CD4-positive, alpha-beta T cell treated with Interleukin-1 beta for 1 hour (primary cell): ENCODE results near the gene UBE2L6.
A peak's percentile ranks its signal among the peaks of the same experiment; 100 is the strongest.
"Not testable (repeated sequence)": the region's sequence is repeated elsewhere in the genome, so short reads cannot be mapped to it uniquely, and the experiment has no call there.

Experiments
- DNase-seq, 2 donors: peaks; one replicate each; pipeline ENCODE4 v3.0.0-alpha.2; 2020 to 2022

Gene UBE2L6

DNA sequence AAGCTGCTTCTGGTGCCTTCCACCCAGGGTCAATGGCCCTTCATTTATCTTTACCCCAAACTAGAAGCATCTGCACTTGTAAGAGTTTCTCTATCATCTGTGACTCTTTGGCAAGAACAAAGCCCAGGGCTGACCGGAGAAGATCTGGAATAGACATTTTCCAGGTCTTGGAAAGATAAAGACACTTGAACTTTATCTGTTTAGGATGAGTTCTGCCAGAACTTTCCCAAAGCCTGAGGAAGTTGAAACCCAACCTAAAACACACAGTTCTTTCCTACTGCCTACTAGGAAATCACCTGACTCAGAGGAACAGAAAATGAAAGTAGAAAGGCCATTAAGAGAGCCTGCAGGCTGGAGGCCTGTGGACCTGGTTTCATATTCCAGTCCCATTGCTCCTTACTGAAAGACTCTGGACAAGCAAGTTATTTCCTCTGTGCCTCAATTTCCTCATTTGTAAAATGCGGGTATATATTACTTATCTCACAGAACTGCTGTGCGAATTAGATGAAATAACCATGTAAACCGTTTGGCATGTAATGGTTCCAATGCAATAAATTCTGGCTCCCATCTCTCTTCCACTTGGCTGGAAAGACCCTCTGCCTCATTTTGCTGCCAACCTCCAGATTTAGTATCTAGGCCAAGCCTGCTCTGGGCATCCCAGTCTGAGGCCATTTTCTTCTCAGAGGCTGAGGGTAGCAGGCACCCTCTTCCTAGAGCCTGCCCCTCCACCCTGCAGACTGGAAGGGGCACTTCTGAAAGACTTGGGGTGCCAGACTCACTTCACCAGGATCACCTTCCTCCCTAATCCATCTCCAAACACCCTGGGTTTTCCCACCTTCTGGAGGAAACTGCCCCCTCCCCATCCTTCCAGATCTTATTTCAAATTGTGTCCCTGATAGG, 1.2 kb downstream of the UBE2L6 start:
- DNase-seq: peak; percentile 15 to 58

DNA sequence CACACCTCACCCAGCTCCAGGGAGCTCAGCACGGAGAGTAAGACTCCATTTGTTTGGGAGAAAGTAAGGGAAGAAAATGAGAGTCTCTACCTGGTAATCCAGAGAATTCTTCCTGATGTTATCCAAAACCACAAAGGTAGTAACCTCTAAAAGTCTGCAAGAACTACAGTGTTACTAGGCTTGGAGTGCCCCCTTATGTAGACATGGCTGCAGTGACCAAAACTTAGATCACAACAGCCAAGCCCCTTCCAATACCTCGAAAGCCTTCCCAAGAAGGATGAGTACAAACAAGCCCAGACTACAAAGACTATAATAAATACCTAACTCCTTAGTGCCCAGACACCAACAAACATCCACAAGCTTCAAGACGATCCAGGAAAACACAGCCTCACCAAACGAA, 4.9 kb downstream of the UBE2L6 start:
- no peak for DNase-seq

DNA sequence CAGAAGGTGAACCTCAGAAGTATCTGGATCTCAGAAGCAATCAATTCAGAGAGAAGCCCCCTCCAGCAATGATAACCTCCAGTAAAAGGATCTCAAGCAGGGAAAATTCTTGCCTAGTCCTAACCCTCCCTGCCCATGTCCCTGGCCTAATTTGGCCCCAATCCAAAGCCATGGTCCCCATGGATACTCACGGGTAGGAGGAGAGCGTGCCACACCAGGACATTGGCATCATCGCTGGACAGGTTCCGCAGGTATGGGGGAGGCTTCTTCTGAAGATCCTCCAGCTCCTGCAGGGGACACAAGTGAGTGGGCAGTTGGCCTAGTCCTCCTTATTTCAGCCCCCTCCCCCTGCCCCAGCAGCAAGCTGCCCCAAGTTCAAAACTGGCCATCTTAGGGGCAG, 7.3 kb downstream of the UBE2L6 start:
- DNase-seq: no peak

DNA sequence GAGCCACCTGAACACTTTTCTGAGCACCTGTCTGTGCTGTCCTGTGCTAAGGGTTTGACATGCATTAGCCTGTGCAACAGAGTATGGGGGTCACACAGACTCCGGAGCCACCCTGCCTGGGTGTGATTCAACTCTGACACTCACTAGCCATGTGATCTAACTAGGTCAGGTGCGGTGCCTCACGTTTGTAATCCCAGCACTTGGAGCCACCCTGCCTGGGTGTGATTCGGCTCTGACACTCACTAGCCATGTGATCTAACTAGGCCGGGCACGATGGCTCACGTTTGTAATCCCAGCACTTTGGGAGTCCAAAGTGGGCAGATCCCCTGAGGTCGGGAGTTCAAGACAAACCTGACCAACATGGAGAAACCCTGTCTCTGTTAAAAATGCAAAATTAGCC, 11.4 kb downstream of the UBE2L6 start:
- DNase-seq: no peak

DNA sequence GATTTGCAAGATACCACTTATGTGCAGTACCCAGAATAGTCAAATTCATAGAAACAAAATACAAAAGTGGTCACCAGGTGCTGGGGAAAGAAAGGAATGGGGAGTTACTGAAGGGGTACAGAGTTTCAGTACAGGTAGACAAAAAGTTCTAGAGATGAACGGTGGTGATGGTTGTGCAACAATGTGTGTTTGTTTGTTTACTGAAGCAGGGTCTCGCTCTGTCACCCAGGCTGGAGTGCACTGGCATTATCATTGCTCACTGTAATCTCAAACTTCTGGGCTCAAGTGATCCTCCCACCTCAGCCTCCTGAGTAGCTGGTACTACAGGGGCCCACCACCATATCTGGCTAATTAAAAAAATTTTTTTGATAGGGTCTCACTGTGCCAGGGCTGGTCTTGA, 12.1 kb downstream of the UBE2L6 start:
- DNase-seq: no peak

DNA sequence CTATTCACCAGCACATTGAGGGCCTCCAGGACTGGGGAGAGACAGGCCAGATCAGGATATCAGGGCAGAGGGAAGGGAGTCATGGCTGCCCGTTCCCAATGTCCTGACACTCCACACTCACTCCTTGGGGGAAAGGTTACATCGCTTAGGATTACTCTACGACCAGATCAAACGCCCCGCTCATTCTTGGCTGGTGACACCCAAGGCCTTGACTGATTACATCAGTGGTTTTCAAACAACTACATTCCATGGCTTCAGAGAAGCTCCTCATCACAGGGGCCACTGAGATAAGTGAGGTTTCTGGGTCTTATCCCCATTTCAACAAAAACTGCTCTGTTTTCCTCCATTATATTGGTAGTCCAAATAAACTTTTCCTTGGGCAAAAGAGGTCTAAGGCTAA, 15.0 kb downstream of the UBE2L6 start:
- DNase-seq: no peak

DNA sequence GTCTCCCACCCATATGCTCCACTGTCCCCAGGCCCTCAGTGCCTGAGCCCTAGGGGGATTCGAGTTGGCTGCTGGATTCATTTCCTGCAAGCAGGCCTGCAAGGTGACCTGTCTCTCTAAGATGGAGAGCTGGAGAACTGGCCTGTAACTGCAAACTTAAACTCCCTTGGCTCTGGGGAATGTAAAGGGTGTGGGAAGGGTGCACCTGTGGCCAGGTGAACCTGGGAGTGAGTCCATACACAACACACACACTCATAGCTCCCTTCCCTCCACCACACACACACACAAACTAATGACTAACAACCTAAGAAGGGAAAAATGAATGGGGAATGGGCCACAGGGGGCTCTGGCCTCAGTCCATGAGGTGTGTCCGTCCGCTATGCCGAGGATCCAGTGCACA, 15.5 kb downstream of the UBE2L6 start:
- no peak for DNase-seq

DNA sequence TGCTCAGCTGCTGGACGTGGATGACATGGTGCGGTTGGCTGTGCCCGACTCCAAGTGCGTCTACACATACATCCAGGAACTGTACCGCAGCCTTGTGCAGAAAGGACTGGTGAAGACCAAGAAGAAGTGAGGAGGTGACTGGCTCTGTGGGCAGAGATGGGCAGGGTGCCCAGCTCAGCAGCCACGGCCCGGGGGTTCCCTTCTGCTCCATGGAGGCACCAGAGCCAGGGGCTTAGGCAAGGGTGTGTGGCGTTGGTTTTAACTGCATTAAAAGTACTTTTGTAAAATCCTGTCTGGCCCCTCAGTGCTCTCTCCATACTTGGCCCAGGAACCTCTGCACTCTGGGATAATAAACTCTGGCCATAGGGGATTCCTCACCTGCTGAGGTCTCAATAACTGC, 17.5 kb downstream of the UBE2L6 start:
- DNase-seq: no peak

DNA sequence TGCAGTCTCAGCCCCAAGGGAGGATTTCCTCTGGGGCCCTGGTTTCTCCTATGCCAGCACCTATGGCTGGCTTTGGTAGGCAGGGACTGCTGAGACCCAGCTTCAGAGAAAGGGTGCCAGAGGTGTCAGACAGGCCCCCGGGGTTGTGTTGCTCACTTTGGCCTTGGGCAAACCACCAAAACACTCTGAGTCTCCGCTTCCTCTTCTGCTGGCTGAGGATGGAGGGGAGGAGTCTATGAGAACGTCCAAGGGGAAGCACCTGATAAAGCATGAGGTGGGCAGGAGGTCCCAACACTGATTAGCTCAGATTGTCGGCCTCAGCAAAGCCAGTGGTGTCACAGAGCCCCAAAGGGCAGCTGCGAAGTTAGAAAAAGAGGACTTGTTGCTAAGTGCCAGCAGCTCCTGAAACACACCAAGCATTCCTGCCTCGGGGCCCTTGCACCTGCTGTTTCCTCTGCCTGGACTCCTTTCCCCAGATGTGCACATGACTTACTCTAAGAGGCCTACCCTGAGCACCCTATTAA, 19.6 kb downstream of the UBE2L6 start:
- DNase-seq: peak in 1 of 2 donors; percentile 27

DNA sequence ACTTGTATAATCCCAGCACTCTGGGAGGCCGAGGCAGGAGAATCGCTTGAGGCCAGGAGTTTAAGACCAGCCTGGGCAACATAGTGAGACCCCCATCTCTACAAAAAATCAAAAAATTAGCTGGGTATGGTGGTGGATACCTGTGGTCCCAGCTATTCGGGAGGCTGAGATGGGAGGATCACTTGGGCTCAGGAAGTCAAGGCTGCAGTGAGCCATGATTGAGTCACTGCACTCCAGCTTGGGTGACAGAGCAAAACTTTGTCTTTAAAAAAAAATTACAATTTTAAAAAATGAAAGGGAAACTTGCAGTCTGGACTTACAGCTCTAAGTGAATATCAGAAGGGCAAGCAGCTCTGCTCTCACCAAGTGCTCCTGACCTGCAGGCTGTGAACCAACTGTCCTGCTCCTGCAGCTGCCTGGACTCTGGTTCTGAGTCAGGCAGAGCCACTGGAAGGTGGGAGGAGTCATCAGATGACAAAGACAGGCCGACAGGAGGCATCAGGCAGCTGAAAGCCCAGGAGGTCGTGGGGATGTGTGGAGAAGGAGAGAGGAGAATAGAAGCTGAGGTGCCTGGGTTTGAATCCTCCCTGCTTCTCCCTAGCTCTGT, 20.5 kb downstream of the UBE2L6 start:
- DNase-seq: no peak

DNA sequence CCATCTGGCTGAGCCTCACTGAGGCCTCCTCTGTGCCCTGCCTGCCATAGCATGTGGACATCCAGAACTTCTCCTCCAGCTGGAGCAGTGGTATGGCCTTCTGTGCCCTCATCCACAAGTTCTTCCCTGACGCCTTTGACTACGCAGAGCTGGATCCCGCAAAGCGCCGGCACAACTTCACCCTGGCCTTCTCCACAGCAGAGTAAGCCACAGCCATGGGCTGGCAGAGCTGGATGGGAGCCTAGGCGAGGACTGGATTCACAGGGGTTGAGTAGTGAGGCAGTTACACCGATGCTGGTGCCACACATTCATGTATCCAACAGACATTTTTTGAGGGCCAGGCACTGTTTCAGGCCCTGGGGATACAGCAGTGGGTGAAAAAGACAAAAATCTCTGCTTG, 21.0 kb downstream of the UBE2L6 start:
- no peak for DNase-seq

DNA sequence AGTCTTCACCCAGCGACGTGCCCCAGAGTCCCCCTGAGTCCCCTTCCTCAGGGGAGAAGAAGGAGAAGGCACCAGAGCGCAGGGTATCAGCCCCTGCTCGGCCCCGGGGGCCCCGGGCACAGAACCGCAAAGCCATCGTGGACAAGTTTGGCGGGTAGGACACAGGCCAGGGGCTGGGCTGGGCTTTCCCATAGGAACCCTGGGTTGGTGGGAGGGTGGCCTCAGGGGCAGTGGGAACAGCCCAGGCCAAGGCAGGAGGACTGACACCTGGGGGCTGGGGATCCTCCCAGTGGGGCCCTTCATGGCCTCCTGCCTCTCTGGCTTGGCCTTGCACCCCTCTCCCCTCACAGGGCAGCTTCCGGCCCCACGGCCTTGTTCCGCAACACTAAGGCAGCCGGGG, 21.6 kb downstream of the UBE2L6 start:
- DNase-seq: no peak

DNA sequence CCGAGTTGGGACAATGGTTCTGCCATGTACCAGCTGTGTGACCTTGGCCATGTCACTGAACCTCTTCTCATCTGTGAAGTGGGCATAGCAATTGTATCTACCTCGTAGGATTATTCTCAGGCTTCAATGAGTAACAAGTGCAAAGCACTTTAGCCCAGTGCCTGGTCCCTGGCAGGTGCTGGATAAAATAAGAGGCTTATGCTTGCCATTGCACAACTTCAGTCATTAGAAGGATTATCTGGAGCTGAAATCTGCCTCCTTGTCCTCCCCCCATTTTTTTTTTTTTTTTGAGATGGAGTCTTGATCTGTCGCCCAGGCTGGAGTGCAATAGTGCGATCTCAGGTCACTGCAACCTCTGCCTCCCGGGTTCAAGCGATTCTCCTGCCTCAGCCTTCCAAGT, 22.9 kb downstream of the UBE2L6 start:
- no peak for DNase-seq

DNA sequence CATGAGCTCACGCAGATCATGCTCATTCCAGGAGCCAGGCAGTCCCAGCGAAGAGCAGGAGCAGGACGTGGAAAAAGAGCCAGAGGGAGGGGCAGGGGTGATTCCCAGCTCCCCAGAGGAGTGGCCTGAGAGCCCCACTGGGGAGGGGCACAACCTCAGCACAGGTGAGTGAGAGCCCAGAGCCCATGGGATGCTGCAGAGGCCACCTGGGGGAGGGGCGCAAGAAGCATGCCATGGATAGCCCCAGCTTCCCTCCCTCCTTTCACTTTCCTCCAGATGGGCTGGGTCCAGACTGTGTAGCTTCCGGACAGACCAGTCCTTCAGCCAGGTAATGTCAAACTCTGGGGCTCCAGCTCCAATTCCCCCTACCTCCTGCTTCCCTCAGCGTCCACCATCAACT, 23.9 kb downstream of the UBE2L6 start:
- no peak for DNase-seq

DNA sequence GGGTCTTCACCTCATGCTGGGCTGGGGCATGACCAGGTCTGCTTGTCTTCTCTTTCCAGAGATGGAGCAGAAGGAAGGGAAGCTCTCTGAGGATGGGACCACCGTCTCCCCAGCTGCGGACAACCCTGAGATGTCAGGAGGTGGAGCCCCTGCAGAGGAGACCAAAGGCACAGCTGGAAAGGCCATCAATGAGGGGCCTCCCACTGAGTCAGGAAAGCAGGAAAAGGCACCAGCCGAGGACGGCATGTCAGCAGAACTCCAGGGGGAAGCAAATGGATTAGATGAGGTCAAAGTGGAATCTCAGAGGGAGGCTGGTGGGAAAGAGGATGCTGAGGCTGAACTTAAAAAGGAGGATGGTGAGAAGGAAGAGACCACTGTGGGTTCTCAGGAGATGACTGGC, 24.9 kb downstream of the UBE2L6 start:
- no peak for DNase-seq

DNA sequence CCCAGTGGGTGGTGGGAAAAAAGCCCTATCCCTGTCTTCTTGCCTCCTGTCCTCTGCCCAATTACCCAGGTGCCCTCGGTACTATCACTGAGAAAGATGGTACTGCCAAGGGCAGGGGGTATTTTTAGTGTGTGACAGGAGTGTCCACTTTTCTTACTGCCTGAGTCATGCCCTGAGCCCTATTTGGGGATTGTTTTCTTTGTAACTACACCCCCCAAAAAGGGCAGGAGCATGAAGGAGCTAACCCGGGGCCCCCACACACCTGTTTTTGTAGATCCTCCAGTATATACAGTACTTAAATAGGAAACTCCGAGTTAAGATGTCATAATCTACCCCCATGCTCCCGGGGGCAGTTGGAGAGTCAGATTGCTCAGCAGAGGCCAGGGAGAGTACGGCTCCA, 26.3 kb downstream of the UBE2L6 start:
- DNase-seq: no peak

DNA sequence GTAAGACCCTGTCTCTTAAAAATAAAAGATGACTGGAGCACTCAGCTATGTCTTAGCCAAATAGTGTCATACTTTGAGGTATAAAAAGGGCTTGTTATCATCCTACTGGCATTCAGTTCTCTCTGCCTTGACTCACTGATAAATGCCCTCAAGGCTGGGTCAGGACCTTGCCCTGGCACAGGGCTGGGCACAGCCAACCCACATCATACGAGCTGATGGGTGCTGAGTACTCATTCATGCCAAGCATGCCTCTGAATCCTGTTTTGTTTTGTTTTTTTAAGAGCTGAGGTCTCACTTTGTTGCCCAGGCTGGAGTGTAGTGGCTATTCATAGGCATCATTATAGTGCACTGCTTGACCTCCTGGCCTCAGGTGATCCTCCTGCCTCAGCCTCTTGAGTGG, 28.1 kb downstream of the UBE2L6 start:
- DNase-seq: no peak

DNA sequence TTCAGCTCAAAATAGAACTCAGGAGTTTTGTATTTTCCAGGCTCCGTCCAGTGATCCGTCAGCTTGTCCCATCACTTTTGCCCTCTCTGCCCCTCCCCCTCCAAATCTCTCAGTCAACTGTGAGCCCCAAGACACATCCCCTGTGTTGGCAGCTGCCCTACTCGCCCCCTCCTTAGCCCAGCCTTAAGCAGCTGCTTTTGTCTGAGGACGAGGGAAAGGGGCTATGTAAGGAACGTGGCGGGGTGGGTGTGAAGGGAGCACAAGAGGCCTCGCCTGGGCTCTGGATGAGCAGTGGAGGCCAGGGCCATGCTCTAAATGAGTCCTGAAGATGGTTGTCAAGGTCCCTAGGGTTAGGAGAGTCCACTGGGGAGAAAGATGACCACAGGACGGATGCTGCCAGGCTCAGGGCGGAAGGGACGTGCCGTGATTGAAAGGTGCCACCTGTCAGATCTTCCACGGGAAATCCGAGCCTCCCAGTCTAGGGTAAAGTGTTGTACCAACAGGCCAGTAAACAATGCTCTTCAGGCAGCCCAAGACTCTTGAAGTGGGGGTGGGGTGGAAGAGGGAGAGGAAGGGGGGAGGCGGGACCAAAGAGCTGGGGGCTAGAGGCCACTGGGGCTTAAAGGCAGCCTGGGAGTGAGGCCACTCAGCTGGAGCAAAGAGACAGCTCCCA, 30.4 kb downstream of the UBE2L6 start, which contains the start of gene SMTNL1:
SMTNL1 (plus strand) TSS at position 649 of the 673 bp plus-strand sequence. CDS start 5,048 bp downstream, outside the sequence.
- no peak for DNase-seq

DNA sequence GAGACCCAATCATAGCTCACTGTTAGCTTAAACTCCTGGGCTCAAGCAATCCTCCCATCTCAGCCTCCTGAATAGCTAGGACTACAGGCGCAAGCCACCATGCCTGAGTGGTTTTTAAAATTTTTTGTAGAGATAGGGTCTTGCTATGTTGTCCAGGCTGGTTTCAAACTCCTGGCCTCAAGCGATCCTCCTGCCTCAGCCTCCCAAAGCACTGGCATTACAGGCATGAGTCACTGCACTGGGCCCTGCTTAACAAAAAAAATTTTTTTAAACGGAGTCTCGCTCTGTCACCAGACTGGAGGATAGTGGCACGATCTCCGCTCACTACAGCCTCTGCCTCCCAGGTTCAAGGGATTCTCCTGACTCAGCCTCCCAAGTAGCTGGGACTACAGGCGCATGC, 33.0 kb downstream of the UBE2L6 start:
- not testable (repeated sequence) for DNase-seq

DNA sequence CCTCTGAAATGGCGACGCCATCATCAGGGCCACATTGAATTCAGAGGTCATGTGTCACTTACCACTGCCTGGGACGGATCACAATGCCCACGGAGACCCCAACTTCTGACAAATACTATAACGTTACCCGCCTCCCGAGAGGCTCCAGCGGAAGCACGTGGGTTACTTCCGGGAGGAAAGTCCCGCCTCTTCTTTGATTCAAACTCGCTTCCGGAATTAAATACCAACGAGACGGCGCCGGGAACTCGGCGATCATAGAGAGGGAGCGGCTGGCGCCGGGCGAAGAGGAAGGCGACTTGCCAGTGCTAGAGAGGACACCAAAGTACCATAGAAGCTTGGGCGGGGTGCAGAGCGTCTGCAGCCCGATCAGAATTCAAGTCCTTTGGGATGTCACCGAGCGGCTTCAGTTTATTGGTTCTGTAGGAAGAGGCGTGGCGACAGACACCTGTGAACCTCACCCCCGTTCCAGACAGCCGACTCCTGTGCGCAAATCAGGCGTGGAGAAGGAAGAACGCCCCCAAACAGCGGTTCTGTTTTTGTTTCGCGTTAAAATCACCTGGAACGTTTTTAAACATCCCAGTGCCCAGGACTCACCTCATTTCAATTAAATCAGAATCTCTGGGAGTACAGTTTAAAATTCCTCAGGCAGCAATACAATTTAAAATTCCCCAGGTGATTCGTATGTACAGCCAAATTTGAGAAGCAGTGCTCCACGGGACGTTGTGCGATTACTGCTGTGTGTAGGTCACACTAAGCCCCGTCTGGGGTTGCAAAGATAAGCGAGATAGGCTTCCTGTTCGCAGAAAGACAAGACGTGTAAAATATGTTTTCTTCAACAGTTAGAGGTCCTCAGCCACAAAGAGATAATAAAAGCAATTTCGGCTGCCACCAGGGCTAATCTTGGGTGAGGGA, 36.6 kb downstream of the UBE2L6 start, which contains the start of gene TIMM10:
TIMM10 (minus strand) TSS at position 159 of the 912 bp plus-strand sequence. CDS start 565 bp downstream, outside the sequence.
- peak; percentile 96 to 97 for DNase-seq

DNA sequence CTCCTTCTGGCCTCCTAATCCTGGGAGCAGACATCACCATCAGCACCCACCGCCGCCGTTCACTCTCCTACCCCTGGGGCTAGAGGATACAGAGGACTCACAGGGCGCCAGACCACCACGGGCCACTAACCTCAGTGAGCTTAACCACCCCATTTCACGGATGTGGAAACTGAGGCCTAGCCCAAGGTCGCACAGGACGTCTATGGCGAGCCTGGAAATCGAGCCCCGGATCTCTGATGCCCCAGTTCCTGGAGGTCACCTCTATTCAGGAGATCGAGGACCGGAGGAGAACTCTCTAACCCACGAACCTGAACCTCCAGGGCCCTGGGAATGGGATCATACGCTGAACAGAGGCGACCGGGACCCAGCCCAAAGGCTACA, 37.3 kb downstream of the UBE2L6 start:
- DNase-seq: no peak

DNA sequence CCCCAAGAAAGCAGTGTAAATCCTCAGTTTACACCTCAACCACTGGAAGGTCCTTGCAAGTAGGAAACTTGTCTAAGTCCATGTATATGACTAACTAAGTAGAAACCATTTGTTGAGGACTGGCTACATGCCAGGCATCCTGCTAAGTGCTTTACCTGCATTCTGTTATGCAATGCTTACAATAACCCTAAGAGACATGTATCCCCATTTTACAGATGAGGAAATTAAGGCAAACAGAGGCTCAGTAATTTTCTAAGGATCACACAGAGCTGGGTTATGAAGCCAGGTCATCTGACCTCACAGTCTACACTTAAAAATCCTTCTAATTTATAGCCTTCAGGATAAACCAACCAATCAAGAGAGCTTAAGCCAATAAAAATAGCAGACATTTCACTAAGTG, 38.5 kb downstream of the UBE2L6 start:
- DNase-seq: no peak
